Esophagus muscularis mucosa (tissue), 4 donors: ENCODE data around the gene UBE2B. TPM values are rescaled to one million over a fixed set of nuclear protein-coding genes. Genes with fewer than 3 reads are reported as not detected.

Experiments used
- DNase-seq: peaks from one replicate; pipeline ENCODE4 v3.0.0-alpha.2; 2017; ENCODE audit errors: extremely low spot score
- H3K27ac ChIP-seq, 4 donors: fragments of 200-600 bp; sonication (generic); replicated peaks in 1 of 4; 1 replicate in 3 of 4; 2 replicates in 1 of 4; pipeline ENCODE4 v1.5.1; 2016 to 2019; ENCODE audit warnings: mild to moderate bottlenecking in 1 of 4
- H3K27me3 ChIP-seq, 4 donors: fragments of 200-600 bp; sonication (generic); one replicate each; pipeline versions ENCODE4 v1.5.1 to v1.6.0; 2016 to 2019
- H3K36me3 ChIP-seq, 4 donors: fragments of 200-600 bp; sonication (generic); one replicate each; pipeline ENCODE4 v1.5.1; 2016 to 2019
- H3K4me1 ChIP-seq, 4 donors: fragments of 200-600 bp; sonication (generic); one replicate each; pipeline ENCODE4 v1.5.1; 2016 to 2019
- H3K4me3 ChIP-seq, 4 donors: fragments of 200-600 bp; sonication (generic); 1 replicate in 2 of 4; 2 replicates in 2 of 4; pipeline ENCODE4 v1.5.1; 2016 to 2019; ENCODE audit warnings: mild to moderate bottlenecking in 4 of 4, moderate library complexity in 1 of 4
- H3K9me3 ChIP-seq, 4 donors: fragments of 200-600 bp; sonication (generic); 1 replicate in 3 of 4; 2 replicates in 1 of 4; pipeline ENCODE4 v1.5.1; 2016 to 2019
- CTCF ChIP-seq, 3 experiments: fragments of 200-600 bp in 2 of 3; fragments of 450-650 bp in 1 of 3; sonication (generic) in 2 of 3; IDR thresholded peaks; one replicate each; pipeline ENCODE4 v1.5.1; 2017 to 2019; ENCODE audit warnings: antibody characterized with exemption in 3 of 3, mild to moderate bottlenecking in 2 of 3, moderate library complexity in 1 of 3
- EP300 ChIP-seq: sonication (generic); formaldehyde crosslinking; IDR thresholded peaks from one replicate; pipeline ENCODE4 v1.6.1; 2017; ENCODE audit warnings: antibody characterized with exemption
- POLR2A ChIP-seq: fragments of 450-650 bp; IDR thresholded peaks from one replicate; pipeline ENCODE4 v1.6.1; 2017; ENCODE audit warnings: antibody characterized with exemption, moderate library complexity, mild to moderate bottlenecking, low read depth
- POLR2AphosphoS5 ChIP-seq, 2 donors: sonication (generic); formaldehyde crosslinking; IDR thresholded peaks; one replicate each; pipeline ENCODE4 v1.6.1; 2017; ENCODE audit warnings: antibody characterized with exemption in 2 of 2
- WGBS: methylation state at CpG from one replicate; pipeline ENCODE4 v1.1.5; 2018; 5-methylcytosine and 5-hydroxymethylcytosine counted together
- intact Hi-C: fragments of 100-400 bp; cut with DNase I; formaldehyde crosslinking; loops from one replicate; pipeline ENCODE4 v1.15.1; 2023
- total RNA-seq, 4 donors: library from RNA; depleted of rRNA; stranded (reverse); fragments of >200 nt; gene quantifications; one replicate each; pipeline versions ENCODE4 v1.1.0 to v1.2.1, GENCODE V29; 2016

UBE2B gene
- total RNA-seq, 4 donors from 2014 or later = 38.2 to 96.3 (median 52.3) TPM

GRCh38 chr5:134437847-134438581 is 66.6 kb downstream of the UBE2B start:
- Histone ChIP-seq H3K36me3 (no peaks in the 10 kb centered on the region), H3K4me1 (peaks cover 37 to 46% (median 43%) of the 10 kb centered on the region in 4 donors), H3K27ac (peak overlapping the region; percentile 83 to 92 (median 86)), H3K9me3 (no peaks in the 10 kb centered on the region), H3K27me3 (no peaks in the 10 kb centered on the region), H3K4me3 (no peak overlapping the region)
- 44% methylated on average over 3 of the region's 7 CpGs for WGBS
- intact Hi-C loops = no loop called here
- peak in 1 of 2 donors; percentile 8 for TF ChIP-seq POLR2AphosphoS5 (IDR thresholded peaks at IDR 0.05)
- TF ChIP-seq EP300 = no peak
- DNase-seq = no peak

- WGBS = 92% methylated on average over 7 of the region's 7 CpGs
- no peak for DNase-seq
- H3K4me1 ChIP-seq = peaks cover 37 to 46% (median 43%) of the 10 kb centered on the region in 4 donors
- no peaks in the 10 kb centered on the region for H3K27me3 ChIP-seq
- H3K27ac ChIP-seq = peak overlapping the region; percentile 83 to 92 (median 86)
- no peak for TF ChIP-seq CTCF (IDR thresholded peaks at IDR 0.05)
- no peak for TF ChIP-seq POLR2AphosphoS5 (IDR thresholded peaks at IDR 0.05)
- no peak for TF ChIP-seq EP300
- no peak for TF ChIP-seq POLR2A
- no peaks in the 10 kb centered on the region for H3K36me3 ChIP-seq
- intact Hi-C loops = no loop called here
- H3K4me3 ChIP-seq = peak overlapping the region in 1 of 4 donors; percentile 1
- no peaks in the 10 kb centered on the region for H3K9me3 ChIP-seq
These were observed 67.4 kb downstream of the UBE2B start for GRCh38 chr5:134438721-134439123.

- no peaks in the 10 kb centered on the region for H3K9me3 ChIP-seq
- no peaks in the 10 kb centered on the region for H3K27me3 ChIP-seq
- H3K4me3 ChIP-seq = peak overlapping the region in 1 of 4 donors; percentile 1
- H3K4me1 ChIP-seq = peaks cover 37 to 46% (median 43%) of the 10 kb centered on the region in 4 donors
- WGBS = 33% methylated on average over 7 of the region's 7 CpGs
- TF ChIP-seq POLR2AphosphoS5 (IDR thresholded peaks at IDR 0.05) (peak; percentile 94 to 95), CTCF (IDR thresholded peaks at IDR 0.05) (peak in 2 of 3 experiments; percentile 7 to 10), EP300 (no peak)
- peak; percentile 95 for DNase-seq
- peak overlapping the region; percentile 83 to 92 (median 86) for H3K27ac ChIP-seq
- H3K36me3 ChIP-seq = no peaks in the 10 kb centered on the region
- intact Hi-C loops = no loop called here
These were observed 67.9 kb downstream of the UBE2B start for GRCh38 chr5:134439210-134439654.

- Histone ChIP-seq H3K9me3 (no peaks in the 10 kb centered on the region), H3K27me3 (no peaks in the 10 kb centered on the region), H3K36me3 (no peaks in the 10 kb centered on the region), H3K27ac (no peak overlapping the region), H3K4me3 (no peak overlapping the region), H3K4me1 (peaks cover 37 to 46% (median 43%) of the 10 kb centered on the region in 4 donors)
- intact Hi-C loops = no loop called here
- no peak for TF ChIP-seq POLR2A
- no peak for TF ChIP-seq POLR2AphosphoS5 (IDR thresholded peaks at IDR 0.05)
- TF ChIP-seq CTCF (IDR thresholded peaks at IDR 0.05) = no peak
- TF ChIP-seq EP300 = no peak
- 76% methylated on average over 3 of the region's 3 CpGs for WGBS
- no peak for DNase-seq
These were observed 68.9 kb downstream of the UBE2B start for GRCh38 chr5:134440201-134440755.

Other genes with a start within 250 kb of the UBE2B start
- 100 to 1,000 TPM; 170 to 345 (median 322) TPM for gene SKP1, start 194.6 kb upstream of the UBE2B start, total RNA-seq
- gene PPP2CA, start 145.5 kb upstream of the UBE2B start, total RNA-seq = 100 to 1,000 TPM in 2 of 4 donors, 10 to 100 TPM in 2; 89.0 to 142 (median 115) TPM
- gene CDKL3, start 4.4 kb upstream of the UBE2B start, total RNA-seq = 1 to 10 TPM; 1.1 to 4.6 (median 4.0) TPM
- gene CDKN2AIPNL, start 40.3 kb downstream of the UBE2B start, total RNA-seq = 10 to 100 TPM; 17.9 to 19.9 (median 18.8) TPM
- 10 to 100 TPM; 55.5 to 95.5 (median 77.1) TPM for gene JADE2, start 154.1 kb downstream of the UBE2B start, total RNA-seq